ENCODE measurements around the gene GABRG3. TPM values are rescaled to one million over a fixed set of nuclear protein-coding genes. Genes with fewer than 3 reads are reported as not detected.

The GABRG3 gene
- total and polyA plus RNA-seq, 2 of the 4 experiments (the other 2 are of a cell fraction), result not detected

DNA sequence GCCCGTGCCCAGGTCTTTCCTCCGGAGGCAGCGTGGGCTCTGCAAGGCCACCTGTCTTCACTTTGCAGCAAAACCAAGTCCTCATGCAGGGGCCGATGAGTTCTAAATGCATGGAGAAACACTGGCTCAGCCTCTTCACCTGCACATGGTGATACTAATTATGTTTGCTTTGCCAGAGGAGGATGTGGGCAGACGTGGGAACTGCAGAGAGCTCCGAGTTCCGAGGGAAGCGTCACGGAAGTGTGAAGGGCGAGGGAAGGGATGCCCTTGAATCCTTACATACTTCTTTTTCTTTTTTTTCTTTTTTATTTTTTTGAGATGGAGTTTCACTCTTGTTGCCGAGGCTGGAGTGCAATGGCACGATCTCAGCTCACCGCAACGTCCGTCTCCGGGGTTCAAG lies 74.8 kb downstream of the GABRG3 start:
- no peak overlapping the region for H3K56ac ChIP-seq (ENCODE audit: extremely low read depth, insufficient read depth, low read length)
- H3K18ac ChIP-seq (ENCODE audit: low read depth, low read length), result no peak overlapping the region
- no peak overlapping the region for H2BK20ac ChIP-seq (ENCODE audit: low read depth, low read length)
- no peak overlapping the region for H2BK5ac ChIP-seq (ENCODE audit: low read depth, low read length, poor library complexity, severe bottlenecking)
- dilution Hi-C loops (cut with HindIII; ENCODE audit: low sequenced_read_pairs, unreplicated experiment), result no loop called here
- intact Hi-C loops (cut with micrococcal nuclease), result no loop called here
- no peak overlapping the region for H2AFZ ChIP-seq (replicated peaks; ENCODE audit: low read length, poor library complexity)
- H3K23ac ChIP-seq (ENCODE audit: low read depth, low read length), result no peak overlapping the region
- H3K9ac ChIP-seq (ENCODE audit: low read depth, low read length), result no peak overlapping the region
- H3K27ac ChIP-seq (ENCODE audit: insufficient read depth, low read length), result no peak overlapping the region
- CTCF ChIA-PET, result no interaction called here
- no peak for TF ChIP-seq POLR2A (IDR thresholded peaks at IDR 0.05; ENCODE audit: low read depth, low read length)
- no peak for TF ChIP-seq SMC3 (IDR thresholded peaks at IDR 0.05; ENCODE audit: low read depth, low read length)
- no peak for TF ChIP-seq FOS (IDR thresholded peaks at IDR 0.05; ENCODE audit: low read depth, low read length)
- no peak for TF ChIP-seq CEBPB (IDR thresholded peaks at IDR 0.05; ENCODE audit: low read depth, low read length)
- no peak for TF ChIP-seq MAZ (IDR thresholded peaks at IDR 0.05; ENCODE audit: borderline replicate concordance, low read depth, low read length)
- no peak for TF ChIP-seq MXI1 (IDR thresholded peaks at IDR 0.05; ENCODE audit: borderline replicate concordance, low read depth, low read length)
- TF ChIP-seq, protein P1, sequence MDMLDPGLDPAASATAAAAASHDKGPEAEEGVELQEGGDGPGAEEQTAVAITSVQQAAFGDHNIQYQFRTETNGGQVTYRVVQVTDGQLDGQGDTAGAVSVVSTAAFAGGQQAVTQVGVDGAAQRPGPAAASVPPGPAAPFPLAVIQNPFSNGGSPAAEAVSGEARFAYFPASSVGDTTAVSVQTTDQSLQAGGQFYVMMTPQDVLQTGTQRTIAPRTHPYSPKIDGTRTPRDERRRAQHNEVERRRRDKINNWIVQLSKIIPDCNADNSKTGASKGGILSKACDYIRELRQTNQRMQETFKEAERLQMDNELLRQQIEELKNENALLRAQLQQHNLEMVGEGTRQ (IDR thresholded peaks at IDR 0.05; ENCODE audit: low read depth, low read length), result no peak
- TF ChIP-seq, protein P2, sequence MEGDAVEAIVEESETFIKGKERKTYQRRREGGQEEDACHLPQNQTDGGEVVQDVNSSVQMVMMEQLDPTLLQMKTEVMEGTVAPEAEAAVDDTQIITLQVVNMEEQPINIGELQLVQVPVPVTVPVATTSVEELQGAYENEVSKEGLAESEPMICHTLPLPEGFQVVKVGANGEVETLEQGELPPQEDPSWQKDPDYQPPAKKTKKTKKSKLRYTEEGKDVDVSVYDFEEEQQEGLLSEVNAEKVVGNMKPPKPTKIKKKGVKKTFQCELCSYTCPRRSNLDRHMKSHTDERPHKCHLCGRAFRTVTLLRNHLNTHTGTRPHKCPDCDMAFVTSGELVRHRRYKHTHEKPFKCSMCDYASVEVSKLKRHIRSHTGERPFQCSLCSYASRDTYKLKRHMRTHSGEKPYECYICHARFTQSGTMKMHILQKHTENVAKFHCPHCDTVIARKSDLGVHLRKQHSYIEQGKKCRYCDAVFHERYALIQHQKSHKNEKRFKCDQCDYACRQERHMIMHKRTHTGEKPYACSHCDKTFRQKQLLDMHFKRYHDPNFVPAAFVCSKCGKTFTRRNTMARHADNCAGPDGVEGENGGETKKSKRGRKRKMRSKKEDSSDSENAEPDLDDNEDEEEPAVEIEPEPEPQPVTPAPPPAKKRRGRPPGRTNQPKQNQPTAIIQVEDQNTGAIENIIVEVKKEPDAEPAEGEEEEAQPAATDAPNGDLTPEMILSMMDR (conservative IDR thresholded peaks at IDR 0.05; ENCODE audit: low read depth, low read length), result no peak
- TF ChIP-seq NFE2L2 (IDR thresholded peaks at IDR 0.05; ENCODE audit: low read depth, low read length), result no peak
- TF ChIP-seq MAFK (IDR thresholded peaks at IDR 0.05; ENCODE audit: low read depth, low read length), result no peak
- no peak for TF ChIP-seq RCOR1 (IDR thresholded peaks at IDR 0.05; ENCODE audit: insufficient replicate concordance, low read length)
- TF ChIP-seq RAD21 (IDR thresholded peaks at IDR 0.05; ENCODE audit: low read length), result no peak
- no peak for TF ChIP-seq CHD1 (IDR thresholded peaks at IDR 0.05; ENCODE audit: low read depth, low read length)
- TF ChIP-seq RFX5 (IDR thresholded peaks at IDR 0.05; ENCODE audit: low read depth, low read length), result no peak
- TF ChIP-seq BHLHE40 (IDR thresholded peaks at IDR 0.05; ENCODE audit: low read depth, low read length), result no peak
- TF ChIP-seq, protein P3, sequence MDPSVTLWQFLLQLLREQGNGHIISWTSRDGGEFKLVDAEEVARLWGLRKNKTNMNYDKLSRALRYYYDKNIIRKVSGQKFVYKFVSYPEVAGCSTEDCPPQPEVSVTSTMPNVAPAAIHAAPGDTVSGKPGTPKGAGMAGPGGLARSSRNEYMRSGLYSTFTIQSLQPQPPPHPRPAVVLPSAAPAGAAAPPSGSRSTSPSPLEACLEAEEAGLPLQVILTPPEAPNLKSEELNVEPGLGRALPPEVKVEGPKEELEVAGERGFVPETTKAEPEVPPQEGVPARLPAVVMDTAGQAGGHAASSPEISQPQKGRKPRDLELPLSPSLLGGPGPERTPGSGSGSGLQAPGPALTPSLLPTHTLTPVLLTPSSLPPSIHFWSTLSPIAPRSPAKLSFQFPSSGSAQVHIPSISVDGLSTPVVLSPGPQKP (IDR thresholded peaks at IDR 0.05; ENCODE audit: borderline replicate concordance, low read depth, low read length), result no peak
- no peaks in the 10 kb centered on the region for H4K20me1 ChIP-seq (ENCODE audit: insufficient read depth, low read length)
- no peak overlapping the region for H4K91ac ChIP-seq (ENCODE audit: insufficient read depth, low read depth, low read length)
- no peak overlapping the region for H3K4me3 ChIP-seq (ENCODE audit: insufficient read depth, low read depth, low read length)
- H2AK5ac ChIP-seq (ENCODE audit: low read depth, low read length), result no peak overlapping the region
- H2AK9ac ChIP-seq (replicated peaks; ENCODE audit: low read depth, low read length, poor library complexity), result no peak overlapping the region
- H4K5ac ChIP-seq (ENCODE audit: low read depth, low read length), result no peak overlapping the region
- no peaks in the 10 kb centered on the region for H3K79me1 ChIP-seq (ENCODE audit: low read depth in 1 of 2, low read length in 2 of 2)
- in situ Hi-C loops (cut with MboI; ENCODE audit: low sequenced_read_pairs), result no loop called here
- H3K4ac ChIP-seq (ENCODE audit: low read depth, low read length), result no peak overlapping the region
- no peaks in the 10 kb centered on the region for H3K27me3 ChIP-seq (ENCODE audit: control insufficient read depth, insufficient read depth, low read length)
- no peaks in the 10 kb centered on the region for H3K4me1 ChIP-seq (ENCODE audit: control insufficient read depth, insufficient read depth, low read length)
- no peak overlapping the region for H2BK15ac ChIP-seq (ENCODE audit: low read depth, low read length)
- no peak overlapping the region for H3K4me2 ChIP-seq (ENCODE audit: low read depth, low read length)
- no peaks in the 10 kb centered on the region for H3K9me1 ChIP-seq (ENCODE audit: insufficient read depth, low read length)
- POLR2A ChIA-PET (ENCODE audit: unreplicated experiment), result no interaction called here
- BruUV-seq (replicated peaks), result no TSS peak
- H2BK120ac ChIP-seq (ENCODE audit: low read depth, low read length), result no peak overlapping the region
- no peaks in the 10 kb centered on the region for H3K36me3 ChIP-seq (ENCODE audit: control insufficient read depth, insufficient read depth, low read length)
- ATAC-seq (ENCODE audit: low read depth), result no peak
- no CpG with 5 or more reads among the region's 16 CpGs for WGBS, 2 experiments (ENCODE audit: extremely low coverage in 2 of 2, insufficient read length in 1 of 2)
- peaks cover 18% of the 10 kb centered on the region for H3K9me3 ChIP-seq (ENCODE audit: control insufficient read depth, insufficient read depth, low read length)
- no peak for DNase-seq
- H3K14ac ChIP-seq (replicated peaks; ENCODE audit: low read depth, low read length), result no peak overlapping the region
- no peak overlapping the region for H4K8ac ChIP-seq (ENCODE audit: low read depth in 2 of 2, low read length in 2 of 2)

All from IMR-90 (cell line).